ENCODE measurements around the gene ST3GAL4.

DNA sequence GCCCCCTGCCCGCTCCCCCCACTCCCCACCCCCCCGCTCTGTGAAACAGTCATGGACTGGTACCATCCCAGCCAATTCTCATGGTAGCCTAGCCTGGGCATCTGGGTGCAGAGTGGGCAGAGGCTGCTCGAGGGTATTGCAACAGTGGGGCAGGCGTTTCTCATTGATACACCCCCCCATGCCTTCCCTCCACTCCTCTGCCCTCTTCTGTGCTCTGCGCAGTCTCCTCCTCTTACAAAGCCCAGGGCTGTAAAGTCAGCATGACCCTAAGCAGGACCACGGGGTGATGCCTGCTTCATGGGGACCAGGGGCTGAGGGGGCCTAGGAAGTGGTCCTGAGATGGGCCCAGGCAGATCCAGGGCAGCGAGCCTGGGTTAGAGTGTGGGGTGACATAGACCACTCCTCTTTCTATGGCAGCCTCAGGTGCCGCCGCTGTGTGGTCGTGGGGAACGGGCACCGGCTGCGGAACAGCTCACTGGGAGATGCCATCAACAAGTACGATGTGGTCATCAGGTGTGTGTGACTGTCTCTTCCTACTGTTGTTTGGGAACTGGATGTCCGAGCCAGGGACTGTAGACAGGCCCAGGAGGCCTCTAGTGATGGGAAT, 52.3 kb downstream of the ST3GAL4 start:
- no peak for TF ChIP-seq EP300 (IDR thresholded peaks at IDR 0.05)
- no peak for TF ChIP-seq POLR2AphosphoS5 (IDR thresholded peaks at IDR 0.05)
